Keratinocyte (primary cell): ENCODE results near the gene DNAJB8. TPM values are rescaled to one million over a fixed set of nuclear protein-coding genes. Genes with fewer than 3 reads are reported as not detected.

ENCODE experiments used
- DNase-seq: peaks from one replicate; pipeline ENCODE4 v3.0.0-alpha.2; 2011; ENCODE audit warnings: low read depth, missing footprints, low spot score
- FAIRE-seq: peaks from 2 replicates; lab custom pipeline; 2011; peaks lifted over from hg19 to GRCh38; lab: Jason Lieb, UNC
- H2AFZ ChIP-seq: 2 replicates; pipeline ENCODE4 v1.6.0; 2012; ENCODE audit warnings: low read length, control low read depth, inconsistent platforms; ENCODE audit not compliant: control insufficient read depth
- H3K27ac ChIP-seq: 2 replicates; pipeline ENCODE4 v1.5.1; 2011; ENCODE audit warnings: low read length; ENCODE audit not compliant: control insufficient read depth, insufficient read depth
- H3K27me3 ChIP-seq: 3 replicates; pipeline ENCODE4 v1.6.0; 2011; ENCODE audit warnings: low read length; ENCODE audit not compliant: control insufficient read depth, insufficient read depth; ENCODE audit errors: extremely low read depth
- H3K36me3 ChIP-seq, 2 experiments: 2 replicates in 1 of 2; 3 replicates in 1 of 2; pipeline ENCODE4 v1.5.1; 2011; ENCODE audit warnings: low read length in 2 of 2, mild to moderate bottlenecking in 1 of 2; ENCODE audit not compliant: control insufficient read depth in 2 of 2, insufficient read depth in 2 of 2; ENCODE audit errors: extremely low read depth in 1 of 2
- H3K4me1 ChIP-seq: 3 replicates; pipeline ENCODE4 v1.5.1; 2011; ENCODE audit warnings: low read length; ENCODE audit not compliant: control insufficient read depth, insufficient read depth; ENCODE audit errors: extremely low read depth
- H3K4me2 ChIP-seq: 3 replicates; pipeline ENCODE4 v1.6.0; 2011; ENCODE audit warnings: low read depth, low read length; ENCODE audit not compliant: control insufficient read depth, insufficient read depth; ENCODE audit errors: extremely low read depth
- H3K4me3 ChIP-seq, 3 experiments: fragments of 200-600 bp in 1 of 3; sonication (generic) in 1 of 3; 2 replicates in 2 of 3; 3 replicates in 1 of 3; pipeline ENCODE4 v1.5.1; 2011 to 2016; ENCODE audit warnings: low read length in 3 of 3, mild to moderate bottlenecking in 3 of 3, control low read depth in 2 of 3, inconsistent platforms in 1 of 3, low read depth in 1 of 3, mixed read lengths in 1 of 3, mixed run types in 1 of 3, moderate library complexity in 1 of 3; ENCODE audit not compliant: control insufficient read depth in 2 of 3, insufficient read depth in 2 of 3; ENCODE audit errors: extremely low read depth in 1 of 3
- H3K79me2 ChIP-seq: 2 replicates; pipeline ENCODE4 v1.6.0; 2012; ENCODE audit warnings: low read length; ENCODE audit not compliant: control insufficient read depth, insufficient read depth
- H3K9ac ChIP-seq: 3 replicates; pipeline ENCODE4 v1.6.0; 2011; ENCODE audit warnings: low read length; ENCODE audit not compliant: control insufficient read depth, insufficient read depth; ENCODE audit errors: extremely low read depth
- H3K9me1 ChIP-seq: 3 replicates; pipeline ENCODE4 v1.6.0; 2011; ENCODE audit warnings: low read length; ENCODE audit not compliant: control insufficient read depth, insufficient read depth; ENCODE audit errors: extremely low read depth
- H3K9me3 ChIP-seq: 2 replicates; pipeline ENCODE4 v1.5.1; 2012; ENCODE audit warnings: low read depth, low read length; ENCODE audit not compliant: control insufficient read depth
- H4K20me1 ChIP-seq: 3 replicates; pipeline ENCODE4 v1.6.0; 2011; ENCODE audit warnings: low read length; ENCODE audit not compliant: control insufficient read depth, insufficient read depth; ENCODE audit errors: extremely low read depth
- CTCF ChIP-seq, 3 experiments: IDR thresholded peaks in 1 of 3; conservative IDR thresholded peaks in 1 of 3; optimal IDR thresholded peaks in 1 of 3; 2 replicates in 2 of 3; 3 replicates in 1 of 3; pipeline versions ENCODE3 to v1.5.1; 2011; ENCODE audit warnings: low read length in 3 of 3, mild to moderate bottlenecking in 3 of 3, moderate library complexity in 2 of 3, control low read depth in 1 of 3, inconsistent platforms in 1 of 3; ENCODE audit not compliant: insufficient read depth in 2 of 3; ENCODE audit errors: extremely low read depth in 1 of 3
- EZH2 ChIP-seq: IDR thresholded peaks from one replicate; pipeline ENCODE4 v1.6.1; 2012; ENCODE audit warnings: inconsistent platforms, mild to moderate bottlenecking, low read length, moderate library complexity
- dilution Hi-C: fragments of 300-500 bp; cut with MboI; formaldehyde crosslinking; loops from one replicate; pipeline ENCODE4 v1.7.0; 2020; ENCODE audit warnings: low sequenced_read_pairs; ENCODE audit not compliant: extremely low pct_ligation_motif_present
- polyA plus RNA-seq, 5 experiments: library from polyadenylated mRNA; depleted of rRNA in 3 of 5; stranded (reverse) in 3 of 5; stranded (forward) in 1 of 5; unstranded in 1 of 5; fragments of >200 nt; gene quantifications; 1 replicate in 1 of 5; 2 replicates in 3 of 5; 3 replicates in 1 of 5; pipeline versions ENCODE4 v1.2.1 to v1.2.3, GENCODE V29; 2011 to 2012; ENCODE audit warnings: missing spikeins in 2 of 5, low read depth in 1 of 5, low replicate concordance in 1 of 5

The DNAJB8 gene
- polyA plus RNA-seq, 1 donor (not counting 4 experiments of a cell fraction or from before 2014, with no cell fraction given), result not detected

GRCh38 chr3:128443771-128444170, 22.9 kb downstream of the DNAJB8 start:
- Histone ChIP-seq H2AFZ (no peak overlapping the region), H3K27ac (no peak overlapping the region), H3K79me2 (no peaks in the 10 kb centered on the region), H3K9me3 (no peaks in the 10 kb centered on the region), H3K4me1 (no peaks in the 10 kb centered on the region), H3K4me3 (no peak overlapping the region), H3K9ac (no peak overlapping the region), H3K9me1 (no peaks in the 10 kb centered on the region), H3K36me3 (no peaks in the 10 kb centered on the region), H3K4me2 (no peak overlapping the region), H3K27me3 (peaks cover 15% of the 10 kb centered on the region), H4K20me1 (no peaks in the 10 kb centered on the region)
- no peak for TF ChIP-seq EZH2
- dilution Hi-C loops, result no loop called here
- DNase-seq (no peak), FAIRE-seq (no peak)

DNA sequence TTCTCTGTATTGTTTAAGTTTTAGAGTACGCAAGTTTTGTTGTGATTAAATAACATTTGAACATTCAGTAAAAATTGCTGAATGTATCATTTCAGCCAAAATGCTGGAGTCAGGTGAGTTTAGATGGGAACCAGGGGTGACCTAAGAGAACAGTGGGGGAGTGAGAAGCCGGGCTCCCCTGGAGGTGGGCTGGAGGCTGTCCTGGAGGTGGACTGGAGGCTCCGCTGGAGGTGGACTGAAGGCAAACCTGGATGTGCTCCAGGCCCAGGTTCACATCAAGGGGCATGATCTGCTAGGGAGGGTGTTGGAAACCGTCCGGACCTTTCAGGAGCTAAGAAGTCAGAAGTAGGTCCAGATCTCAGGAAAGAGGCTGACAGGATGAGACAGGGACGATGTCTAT, 23.7 kb downstream of the DNAJB8 start:
- Histone ChIP-seq H3K9ac (no peak overlapping the region), H3K79me2 (no peaks in the 10 kb centered on the region), H3K9me3 (no peaks in the 10 kb centered on the region), H3K9me1 (no peaks in the 10 kb centered on the region), H3K4me2 (no peak overlapping the region), H3K4me1 (no peaks in the 10 kb centered on the region), H3K36me3 (no peaks in the 10 kb centered on the region), H4K20me1 (no peaks in the 10 kb centered on the region), H2AFZ (no peak overlapping the region), H3K4me3 (no peak overlapping the region), H3K27ac (no peak overlapping the region), H3K27me3 (peaks cover 15% of the 10 kb centered on the region)
- dilution Hi-C loops, result no loop called here
- DNase-seq, result no peak
- FAIRE-seq, result no peak
- TF ChIP-seq EZH2 (no peak), CTCF (optimal IDR thresholded peaks at IDR 0.05 in 1 of 3, IDR thresholded peaks at IDR 0.05 in 1 of 3, conservative IDR thresholded peaks at IDR 0.05 in 1 of 3; ENCODE audit: extremely low read depth in 1 of 3, insufficient read depth in 2 of 3, low read length in 3 of 3) (no peak)

DNA sequence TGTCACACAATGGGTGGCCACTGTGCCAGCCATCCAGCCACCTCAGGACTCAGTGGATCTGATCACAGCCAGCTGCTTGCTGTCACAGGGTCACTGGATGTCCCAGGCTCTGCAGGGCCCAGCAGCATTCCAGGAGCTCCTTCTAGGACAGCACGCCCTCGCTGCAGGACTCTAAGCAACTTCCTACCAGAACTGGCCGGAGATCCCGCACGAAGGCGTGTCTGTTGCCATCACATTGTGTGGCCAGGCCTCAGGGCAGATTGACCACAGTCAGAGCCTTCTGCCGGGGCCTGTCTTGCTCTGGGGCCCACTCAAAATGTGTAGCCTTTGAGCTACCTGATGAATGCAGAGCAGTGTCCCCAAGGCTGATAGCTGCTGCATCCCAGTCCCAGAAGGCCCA, 24.6 kb downstream of the DNAJB8 start:
- Histone ChIP-seq H3K27me3 (peaks cover 10% of the 10 kb centered on the region), H4K20me1 (no peaks in the 10 kb centered on the region), H3K4me1 (no peaks in the 10 kb centered on the region), H3K9ac (no peak overlapping the region), H3K4me2 (no peak overlapping the region), H3K4me3 (no peak overlapping the region), H3K27ac (no peak overlapping the region), H3K79me2 (no peaks in the 10 kb centered on the region), H2AFZ (no peak overlapping the region), H3K9me1 (no peaks in the 10 kb centered on the region), H3K9me3 (no peaks in the 10 kb centered on the region), H3K36me3 (no peaks in the 10 kb centered on the region)
- dilution Hi-C loops, result no loop called here
- no peak for FAIRE-seq
- DNase-seq, result no peak
- TF ChIP-seq CTCF (optimal IDR thresholded peaks at IDR 0.05 in 1 of 3, IDR thresholded peaks at IDR 0.05 in 1 of 3, conservative IDR thresholded peaks at IDR 0.05 in 1 of 3; ENCODE audit: extremely low read depth in 1 of 3, insufficient read depth in 2 of 3, low read length in 3 of 3) (no peak), EZH2 (no peak)
